DMS153 treated with DMSO at 0.1 percent for 48 hours (cell line): ENCODE results near the gene CCL28.
A peak's percentile ranks its signal among the peaks of the same experiment; 100 is the strongest.
"Not testable (repeated sequence)": the region's sequence is repeated elsewhere in the genome, so short reads cannot be mapped to it uniquely, and the experiment has no call there.

ENCODE experiments used
- DNase-seq: peaks from one replicate; lab custom pipeline; 2025; ENCODE audit not compliant: unreplicated experiment; lab: John Stamatoyannopoulos, UW

CCL28 gene, protein sequence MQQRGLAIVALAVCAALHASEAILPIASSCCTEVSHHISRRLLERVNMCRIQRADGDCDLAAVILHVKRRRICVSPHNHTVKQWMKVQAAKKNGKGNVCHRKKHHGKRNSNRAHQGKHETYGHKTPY

DNA sequence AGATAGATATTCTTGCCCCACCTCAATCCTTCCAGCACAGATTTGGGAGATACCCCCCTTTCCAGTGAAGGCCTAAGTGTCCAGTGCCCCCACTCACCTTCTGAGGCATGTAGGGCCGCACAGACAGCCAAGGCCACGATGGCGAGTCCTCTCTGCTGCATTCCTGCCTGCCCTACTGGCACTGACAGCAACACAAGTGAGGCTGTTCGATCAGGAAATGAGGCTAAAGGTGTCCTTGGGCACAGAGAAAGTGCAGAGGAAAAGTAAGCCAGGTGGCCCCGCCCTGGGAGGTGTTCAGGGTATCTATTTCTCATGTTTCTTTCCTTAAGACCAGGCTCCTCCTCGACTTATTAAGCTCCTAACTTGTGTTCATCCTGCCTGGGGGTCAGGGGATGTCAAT is at the start of gene CCL28:
TSS of gene CCL28 (minus strand) at position 236 of the 400 bp plus-strand sequence. CDS start at position 161, 75 bp downstream.
- DNase-seq: no peak

DNA sequence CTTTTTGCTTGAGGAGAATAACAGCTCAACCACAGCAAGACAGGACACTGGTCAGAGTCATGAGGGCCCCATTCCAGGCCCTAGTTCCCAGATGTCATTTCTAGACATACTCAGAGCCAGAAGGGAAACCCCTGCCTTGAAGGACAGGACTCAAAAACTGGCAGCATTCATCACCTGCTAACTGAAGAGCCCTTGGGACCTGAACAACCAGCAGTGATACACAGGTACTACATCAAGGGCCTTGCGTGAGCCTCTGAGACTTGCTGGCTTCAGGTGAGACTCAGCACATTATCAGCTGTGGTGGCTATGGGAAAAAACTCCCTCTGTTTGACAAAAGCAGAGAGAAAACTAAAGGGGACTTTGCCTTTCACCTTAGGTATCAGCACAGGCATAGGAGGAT is 48.9 kb upstream of the CCL28 start:
- no peak for DNase-seq

DNA sequence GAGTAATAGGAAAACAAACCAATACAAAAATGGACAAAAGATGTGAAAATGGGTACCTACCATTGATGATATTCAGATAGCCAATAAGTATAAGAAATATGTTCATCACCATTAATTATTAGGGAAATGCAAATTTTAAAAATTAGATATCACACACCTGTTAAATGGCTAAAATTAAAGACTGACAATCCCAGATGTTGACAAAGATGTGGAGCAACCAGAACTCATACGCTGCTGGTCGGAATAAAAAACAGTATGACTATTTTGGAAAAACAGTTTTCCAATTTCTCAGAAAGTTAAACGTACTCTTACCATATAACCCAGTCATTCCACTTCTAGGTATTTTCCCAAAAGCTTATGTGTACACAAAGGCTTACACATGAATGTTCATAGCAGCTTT is 44.4 kb upstream of the CCL28 start:
- no peak for DNase-seq

DNA sequence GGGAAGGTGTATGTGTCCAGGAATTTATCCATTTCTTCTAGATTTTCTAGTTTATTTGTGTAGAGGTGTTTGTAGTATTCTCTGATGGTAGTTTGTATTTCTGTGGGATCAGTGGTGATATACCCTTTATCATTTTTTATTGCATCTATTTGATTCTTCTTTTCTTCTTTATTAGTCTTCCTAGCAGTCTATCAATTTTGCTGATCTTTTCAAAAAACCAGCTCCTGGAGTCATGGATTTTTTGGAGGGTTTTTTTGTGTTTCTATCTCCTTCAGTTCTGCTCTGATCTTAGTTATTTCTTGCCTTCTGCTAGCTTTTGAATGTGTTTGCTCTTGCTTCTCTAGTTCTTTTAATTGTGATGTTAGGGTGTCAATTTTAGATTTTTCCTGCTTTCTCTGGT is 29.4 kb upstream of the CCL28 start:
- DNase-seq: not testable (repeated sequence)

DNA sequence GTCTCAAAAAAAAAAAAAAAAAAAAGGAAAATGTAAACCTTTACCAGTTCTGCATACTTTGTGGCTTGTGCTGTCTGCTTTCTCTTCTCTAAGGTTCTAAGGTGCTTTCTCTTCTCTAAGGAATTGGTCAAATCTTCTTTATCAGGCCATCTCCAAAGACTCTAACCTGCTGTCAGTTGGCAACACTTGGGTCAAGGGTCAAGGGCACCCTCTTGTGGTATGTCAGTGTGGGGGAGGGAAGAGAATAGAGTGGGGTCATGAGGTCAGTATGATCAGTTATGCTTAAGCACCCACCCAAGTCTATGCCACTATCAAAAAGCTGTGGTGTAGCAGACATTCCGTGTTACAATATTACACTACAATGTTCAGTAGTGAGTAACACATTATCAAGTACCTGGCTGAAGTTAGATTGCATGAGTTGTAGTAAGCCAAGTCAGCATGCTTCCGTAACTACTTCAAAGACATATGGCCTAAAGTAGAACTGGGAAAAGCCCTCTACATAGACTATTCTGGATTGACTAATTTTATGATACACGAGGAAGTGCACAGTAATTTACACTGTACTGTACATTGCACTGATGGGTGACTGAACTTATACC is 25.0 kb upstream of the CCL28 start:
- DNase-seq: no peak

DNA sequence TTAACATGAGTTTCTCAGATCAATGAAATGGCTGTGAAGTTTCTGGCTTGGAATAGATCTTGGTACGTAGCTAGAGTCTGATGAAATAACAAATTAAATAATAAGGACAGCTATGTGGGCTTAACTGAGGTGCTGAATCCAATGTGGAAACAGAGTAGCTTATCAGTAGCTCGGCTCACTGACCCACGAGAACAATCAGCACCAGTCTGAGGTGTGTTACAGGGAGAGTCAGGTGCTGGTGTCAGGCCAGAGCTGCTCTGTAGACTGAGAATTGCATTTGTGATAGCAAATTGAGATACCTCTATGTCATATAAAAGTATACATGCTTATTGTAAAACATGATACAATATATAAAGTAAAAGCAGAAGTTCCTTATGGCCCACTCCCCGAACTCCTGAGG is 21.2 kb upstream of the CCL28 start:
- DNase-seq: no peak

DNA sequence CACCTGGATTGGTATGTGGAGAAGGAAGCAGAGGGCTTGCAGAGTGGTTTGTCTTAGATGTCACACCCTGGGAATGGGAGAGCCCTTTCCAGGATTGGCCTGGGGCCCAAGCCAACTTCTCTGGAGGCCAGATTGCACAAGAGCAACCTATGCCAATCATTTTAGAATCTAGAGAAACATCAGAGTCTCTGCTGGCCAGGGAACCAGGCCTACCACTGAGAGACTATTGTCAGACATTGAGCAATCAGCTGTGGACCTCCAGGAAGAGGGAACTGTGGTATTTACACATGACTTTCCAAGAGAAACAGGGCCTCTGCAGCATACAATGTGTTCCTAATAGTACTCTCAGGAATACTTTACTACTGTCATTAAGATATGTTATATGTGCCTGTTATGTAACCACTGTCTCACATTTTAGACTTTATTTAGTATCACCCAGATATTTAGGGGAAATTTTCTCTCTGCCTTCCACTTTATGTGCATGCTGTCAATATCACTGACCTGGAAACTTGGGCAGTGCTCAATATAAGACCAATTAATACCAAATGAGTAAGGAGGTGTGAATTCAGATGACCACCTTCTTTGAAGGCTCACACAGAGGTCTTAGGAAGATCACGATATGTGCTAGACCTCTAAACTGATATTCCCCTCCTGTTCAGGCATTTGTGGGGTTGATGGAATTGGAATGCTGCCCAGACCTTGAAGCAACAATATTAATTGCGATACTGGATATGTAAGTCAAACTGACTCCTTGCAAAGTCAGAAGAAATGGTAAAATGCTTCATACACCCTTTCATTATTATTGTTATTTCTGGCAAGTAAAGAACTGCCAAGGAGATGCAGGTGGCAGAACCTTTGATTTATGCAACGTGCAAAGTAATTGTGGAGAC is 20.5 kb upstream of the CCL28 start:
- DNase-seq: no peak

DNA sequence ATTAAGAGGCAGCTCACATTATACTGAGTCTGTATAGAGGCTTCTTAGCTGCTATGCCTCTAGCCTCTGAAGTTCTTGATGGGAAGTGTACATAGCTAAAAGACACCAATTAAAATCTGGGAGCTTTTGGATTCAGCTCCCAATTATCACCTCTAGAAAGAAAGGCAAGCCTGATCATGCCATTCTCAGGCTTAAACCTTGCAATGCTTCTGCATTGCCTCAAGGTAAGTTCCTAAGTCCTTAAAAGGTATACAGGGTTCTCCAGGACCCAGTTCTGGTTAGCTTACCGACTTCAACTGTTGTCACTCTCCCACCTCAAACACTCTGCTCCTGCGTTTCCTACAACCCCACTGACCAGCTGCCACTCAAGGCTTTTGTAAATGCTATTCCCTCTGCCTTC is 17.5 kb upstream of the CCL28 start:
- DNase-seq: no peak

DNA sequence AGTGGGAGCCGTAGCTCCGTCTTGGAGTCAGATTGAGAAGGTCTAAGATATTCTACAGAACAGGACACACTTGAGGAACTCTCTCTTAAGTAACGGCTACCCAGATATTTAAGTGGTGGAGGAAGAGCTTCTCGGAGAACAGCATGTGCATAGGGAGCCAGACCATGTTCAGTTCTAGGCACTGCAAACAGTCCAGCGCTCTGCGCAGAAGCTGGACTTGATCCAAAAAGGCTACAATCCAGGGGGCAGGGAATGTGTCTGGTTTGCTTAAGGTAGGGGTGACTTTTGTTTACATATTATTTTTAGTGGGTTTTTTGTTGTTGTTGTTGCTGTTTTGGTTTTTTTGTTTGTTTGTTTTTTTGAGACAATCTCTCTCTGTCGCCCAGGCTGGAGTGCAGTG is 16.8 kb upstream of the CCL28 start:
- no peak for DNase-seq

DNA sequence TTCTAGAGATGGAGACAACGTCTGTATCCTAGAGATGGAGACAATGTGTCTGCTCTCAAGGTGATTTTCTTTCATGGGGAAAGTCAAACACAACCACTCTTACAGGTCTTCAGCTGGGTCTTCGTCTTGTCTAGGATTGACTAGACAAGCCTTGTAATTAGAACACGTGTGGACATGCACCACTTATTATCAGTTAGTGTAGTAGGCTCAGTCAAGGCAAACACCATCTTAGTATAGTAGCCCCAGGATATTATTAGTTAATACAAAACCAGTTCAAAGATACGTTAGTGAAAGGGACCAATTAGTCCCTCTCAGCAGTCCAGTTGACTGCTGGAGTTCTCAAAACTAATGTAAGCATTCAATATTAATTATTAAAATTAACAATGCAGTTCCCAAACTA is 15.1 kb upstream of the CCL28 start:
- no peak for DNase-seq

DNA sequence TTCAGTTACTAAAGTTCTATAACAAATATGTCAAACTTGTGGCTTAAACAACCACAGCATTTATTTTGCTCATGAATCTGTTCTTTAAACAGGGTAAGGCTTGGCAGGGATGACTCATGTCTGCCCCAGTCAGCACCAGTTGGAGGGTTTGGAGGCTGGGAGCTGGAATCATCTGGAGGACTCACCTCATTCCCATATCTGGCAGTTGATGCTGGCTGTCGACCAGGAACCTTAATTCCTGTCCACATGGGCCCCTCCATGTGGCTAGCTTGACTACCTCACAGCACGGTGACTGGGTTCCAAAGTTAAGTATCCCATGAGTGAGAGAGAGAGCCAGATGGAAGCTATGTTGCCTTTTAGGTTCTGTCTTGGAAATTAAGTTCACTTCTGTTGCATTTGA is 13.8 kb upstream of the CCL28 start:
- DNase-seq: no peak

DNA sequence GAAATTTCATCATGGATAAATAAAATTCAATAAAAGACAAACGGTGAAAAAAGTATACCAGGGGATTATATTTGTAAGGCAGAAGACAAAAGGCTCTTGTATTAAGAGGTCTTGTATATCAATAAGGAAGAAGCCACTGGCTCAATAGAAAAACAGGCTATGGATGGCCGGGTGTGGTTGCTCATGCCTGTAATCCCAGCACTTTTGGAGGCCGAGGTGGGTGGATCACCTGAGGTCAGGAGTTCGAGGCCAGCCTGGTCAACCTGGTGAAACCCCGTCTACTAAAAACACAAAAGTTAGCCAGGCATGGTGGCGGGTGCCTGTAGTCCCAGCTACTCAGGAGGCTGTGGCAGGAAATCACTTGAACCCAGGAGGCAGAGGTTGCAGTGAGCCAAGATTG is 10.9 kb upstream of the CCL28 start:
- not testable (repeated sequence) for DNase-seq

DNA sequence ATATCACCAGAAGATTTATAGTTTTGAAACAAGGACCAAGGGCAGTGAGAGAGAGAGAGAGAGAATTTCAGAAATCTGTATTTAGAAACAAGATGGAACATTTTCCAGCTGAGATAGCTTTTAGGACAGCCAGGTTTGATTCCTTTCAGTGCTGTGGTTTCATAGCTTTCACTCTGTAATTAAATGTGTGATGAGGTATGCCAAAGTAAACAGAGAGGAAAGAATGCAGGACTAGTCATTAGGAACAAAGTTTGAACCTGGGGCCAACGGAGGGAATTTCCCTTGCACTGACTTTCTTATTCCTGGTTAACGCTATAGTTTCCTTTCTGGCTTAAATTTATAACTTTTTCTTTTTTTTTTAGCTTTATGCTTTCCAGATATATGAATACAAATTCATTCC is 10.0 kb upstream of the CCL28 start:
- DNase-seq: no peak

DNA sequence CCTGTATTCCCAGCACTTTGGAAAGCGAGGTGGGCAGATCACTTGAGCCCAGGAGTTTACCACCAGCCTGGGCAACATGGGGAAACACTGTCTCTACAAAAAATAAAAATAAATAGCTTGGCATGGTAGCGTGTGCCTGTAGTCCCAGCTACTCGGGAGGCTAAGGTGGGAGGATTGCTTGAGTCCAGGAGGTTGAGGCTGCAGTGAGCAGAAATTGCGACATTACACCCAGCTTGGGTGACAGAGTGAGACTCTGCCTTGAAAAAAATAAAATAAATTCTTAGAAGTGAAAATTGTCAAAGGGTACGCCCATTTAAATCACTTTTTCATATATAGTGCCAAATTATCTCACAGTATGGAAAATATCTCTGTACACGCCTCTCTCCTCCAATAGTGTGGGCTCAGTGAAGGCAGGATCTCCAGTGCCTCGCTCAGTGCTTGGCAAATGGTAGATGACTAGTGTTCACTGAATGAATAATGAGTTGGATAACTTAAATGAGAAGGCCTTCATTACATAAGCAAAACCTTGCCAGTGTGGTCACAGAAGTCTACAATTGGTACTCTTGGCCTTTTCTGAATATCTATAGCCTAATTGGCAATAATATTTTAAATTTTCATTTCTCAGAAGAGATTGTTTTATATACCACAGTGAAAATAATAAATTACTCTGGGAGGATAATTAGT is 9.4 kb upstream of the CCL28 start:
- DNase-seq: no peak

DNA sequence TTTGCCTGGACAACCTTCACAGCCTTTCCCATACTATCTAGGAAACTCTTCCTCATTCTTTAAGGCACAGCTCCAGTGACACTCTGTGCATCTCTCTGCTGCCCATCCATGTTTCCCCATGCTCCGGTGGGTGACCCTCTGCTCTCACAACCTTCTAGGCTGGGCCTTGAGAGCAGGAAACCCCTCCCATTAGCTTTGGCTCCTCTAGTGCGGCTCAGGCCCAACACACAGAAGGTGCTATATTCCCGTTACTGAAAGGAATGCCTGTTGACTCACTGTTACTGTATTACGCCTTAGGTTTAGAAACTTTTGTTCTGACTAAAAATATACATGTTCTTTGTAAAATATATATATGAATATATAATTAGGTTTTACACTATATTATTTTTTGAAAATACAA is 8.1 kb upstream of the CCL28 start:
- DNase-seq: no peak

DNA sequence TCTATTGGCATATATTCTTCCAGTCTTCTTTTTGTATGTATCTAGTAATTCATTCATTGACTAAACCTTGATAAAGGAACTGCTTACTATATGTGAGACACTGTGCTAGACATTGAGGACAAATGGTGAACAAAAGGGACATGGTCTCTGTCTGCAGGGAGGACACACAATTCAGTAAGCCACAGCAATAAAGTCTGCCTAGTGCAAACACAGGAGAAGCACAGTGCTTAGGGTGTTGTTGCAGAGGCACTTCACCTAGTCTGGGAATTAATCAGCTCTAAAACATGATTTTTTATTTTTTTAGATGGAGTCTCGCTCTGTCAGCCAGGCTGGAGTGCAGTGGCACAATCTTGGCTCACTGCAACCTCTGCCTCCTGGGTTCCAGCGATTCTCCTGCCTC is 6.4 kb upstream of the CCL28 start:
- no peak for DNase-seq

DNA sequence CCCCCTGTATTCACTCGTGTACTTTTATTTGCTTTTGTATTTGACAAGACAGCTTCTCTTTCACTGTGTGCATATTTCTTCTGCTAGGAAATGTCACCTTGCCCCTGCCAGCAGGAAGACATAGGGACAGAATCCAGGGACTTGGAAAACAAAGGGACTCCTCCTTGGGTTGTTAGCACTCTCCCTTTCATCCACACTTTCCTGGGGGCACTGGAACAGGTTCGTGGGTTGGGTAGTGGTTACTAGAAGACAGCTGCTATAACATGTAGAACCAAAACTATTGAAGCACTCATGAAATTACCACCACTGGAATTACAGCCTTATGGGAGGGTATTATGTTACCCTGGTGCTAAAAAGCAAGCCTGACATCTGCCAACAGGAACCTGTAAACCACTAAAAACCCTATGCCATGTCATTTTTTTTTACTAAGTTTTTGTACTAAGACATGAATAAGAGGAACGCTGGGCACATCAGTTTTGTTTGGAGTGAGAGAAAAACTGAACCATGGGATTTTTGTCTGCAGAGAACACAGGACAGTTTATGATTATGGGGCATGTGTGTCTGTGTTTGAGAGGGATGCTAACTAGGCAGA is 4.7 kb upstream of the CCL28 start:
- DNase-seq: no peak

DNA sequence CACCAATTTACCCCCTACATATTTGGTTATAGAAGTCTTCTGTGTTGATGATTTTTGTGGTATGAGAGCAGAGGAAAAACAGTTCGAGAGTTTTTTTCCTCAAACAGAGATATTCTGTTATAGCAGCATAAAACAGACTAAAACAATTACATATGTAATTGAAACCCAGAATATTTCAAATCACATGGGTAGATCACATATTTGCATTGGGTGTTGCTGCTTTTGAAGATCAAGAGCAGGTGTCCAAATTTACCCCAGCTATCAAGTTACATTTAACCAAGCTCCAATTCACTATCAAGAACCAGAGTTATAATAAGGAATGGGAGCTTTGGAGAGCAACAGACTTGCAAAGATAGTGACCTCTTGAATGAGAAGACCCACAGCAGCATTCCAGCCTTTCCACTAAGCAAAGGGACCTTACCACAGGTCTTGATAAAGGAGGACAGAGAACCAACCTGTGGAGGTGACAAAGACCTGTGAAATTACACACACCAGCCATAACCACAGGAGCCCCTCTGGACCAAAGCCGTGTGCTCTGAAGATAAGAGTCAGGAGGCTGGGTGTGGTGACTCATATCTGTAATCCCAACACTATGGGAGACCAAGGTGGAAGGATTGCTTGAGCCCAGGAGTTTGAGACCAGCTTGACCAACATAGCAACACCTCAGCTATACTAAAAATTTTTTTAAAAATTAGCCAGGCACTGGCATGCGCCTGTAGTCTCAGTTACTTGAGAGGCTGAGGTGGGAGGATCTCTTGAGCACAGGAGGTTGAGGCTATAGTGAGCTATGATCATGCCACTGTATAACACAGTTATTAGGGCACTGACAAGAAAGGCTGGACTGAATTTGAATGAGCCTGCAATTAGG is 4.0 kb upstream of the CCL28 start:
- DNase-seq: no peak

DNA sequence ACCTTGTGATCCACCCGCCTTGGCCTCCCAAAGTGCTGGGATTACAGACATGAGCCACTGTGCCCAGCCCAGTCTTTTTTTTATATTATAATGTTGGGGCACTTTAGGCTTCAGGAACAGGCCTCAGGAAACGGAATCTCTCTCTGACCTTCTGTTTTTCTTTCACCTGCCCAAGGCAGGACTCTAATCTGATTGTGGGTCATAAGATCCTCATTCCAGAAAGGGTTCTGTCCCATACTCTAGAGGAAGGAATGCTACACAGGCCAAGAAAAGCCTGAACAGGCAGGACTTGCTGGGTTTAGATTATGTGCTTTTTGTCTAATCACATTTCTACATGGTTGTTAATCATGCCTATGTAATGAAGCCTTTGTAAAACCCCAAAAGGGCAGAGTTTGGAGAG is 1.8 kb upstream of the CCL28 start:
- no peak for DNase-seq

DNA sequence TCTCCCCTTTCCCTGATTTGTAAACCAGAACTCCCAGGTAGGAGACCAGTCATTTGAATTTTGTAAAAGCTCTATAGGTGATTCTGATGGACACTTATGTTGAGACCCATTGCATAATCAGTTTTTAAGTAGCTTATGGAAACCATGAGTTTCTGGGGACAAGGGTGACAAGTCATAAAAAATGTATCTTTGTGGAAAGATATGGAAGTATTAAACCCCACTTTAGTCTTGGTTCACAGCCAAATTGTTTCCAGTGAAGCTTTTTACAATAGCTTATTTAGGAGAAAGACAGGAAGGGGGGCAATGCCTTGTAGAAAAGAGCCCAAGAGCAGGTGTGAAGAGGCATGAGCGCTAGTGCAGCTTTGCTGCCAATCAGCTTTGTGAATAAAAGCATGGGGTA is 453 bp upstream of the CCL28 start:
- DNase-seq: peak; percentile 48

DNA sequence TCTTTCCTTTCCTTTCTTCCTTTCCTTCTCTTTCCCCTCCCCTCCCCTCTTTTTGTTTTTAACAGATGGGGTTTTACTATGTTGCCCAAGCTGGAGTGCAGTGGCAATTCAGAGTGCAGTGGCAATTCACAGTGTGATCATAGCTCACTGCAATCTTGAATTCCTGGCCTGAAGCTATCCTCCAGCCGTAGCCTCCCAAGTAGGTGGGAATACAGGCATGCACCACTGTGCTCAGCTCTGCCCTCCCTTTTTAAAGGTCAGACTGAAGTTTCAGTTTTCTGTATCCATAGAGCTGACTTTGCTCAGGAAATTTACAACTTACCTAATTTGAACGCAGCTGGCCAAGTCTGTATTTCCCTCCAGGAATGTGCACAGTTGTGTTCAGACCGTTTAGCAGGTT is 696 bp downstream of the CCL28 start:
- DNase-seq: no peak
